ENCODE measurements around the gene INO80C. TPM values are rescaled to one million over a fixed set of nuclear protein-coding genes. Genes with fewer than 3 reads are reported as not detected.

INO80C gene
- total RNA-seq, 1 experiment from 2014 or later: 7.3 TPM

DNA sequence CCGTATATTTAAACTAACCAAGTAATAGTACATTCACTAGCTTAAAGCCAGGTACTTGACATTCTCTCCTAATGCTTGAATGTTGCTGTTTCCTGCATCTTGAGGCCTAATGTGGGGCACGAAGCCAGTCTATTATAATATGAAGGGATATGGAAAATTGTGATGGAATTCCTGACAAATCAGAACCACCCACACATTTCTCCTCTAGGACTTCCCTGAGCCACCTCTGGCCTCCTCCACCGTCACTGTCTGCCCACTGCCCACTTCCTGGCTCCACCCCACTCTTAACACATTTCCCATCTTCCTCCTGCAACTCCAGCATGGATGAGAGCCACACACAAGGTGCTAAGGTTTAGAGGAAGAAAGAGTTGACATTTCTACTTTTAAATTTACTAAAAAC lies 19.0 kb upstream of the INO80C start:
- no peaks in the 10 kb centered on the region for H3K4me1 ChIP-seq
- DNase-seq: no peak
- H3K9me3 ChIP-seq (replicated peaks): no peaks in the 10 kb centered on the region
- H3K27me3 ChIP-seq: no peaks in the 10 kb centered on the region
- H3K27ac ChIP-seq: no peak overlapping the region
- H3K36me3 ChIP-seq: no peaks in the 10 kb centered on the region
- no peak overlapping the region for H3K4me3 ChIP-seq

DNA sequence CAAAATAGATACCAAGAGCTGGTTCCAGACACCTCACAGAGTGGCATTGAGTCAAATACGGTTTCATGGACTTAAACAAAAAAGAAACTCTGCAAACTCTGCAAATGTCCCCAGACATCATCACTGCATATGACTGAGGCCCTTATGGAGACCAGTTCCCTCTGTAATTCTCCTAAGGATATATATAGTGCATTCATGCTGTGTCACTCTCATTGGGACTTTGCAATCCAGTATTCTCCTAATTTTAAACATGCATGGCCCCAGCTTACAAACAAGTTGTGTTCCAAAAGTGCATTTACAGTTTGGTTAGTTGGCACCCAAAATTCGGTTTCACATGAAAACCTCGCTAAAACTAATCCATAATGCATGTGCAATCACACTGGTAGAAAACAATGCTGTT lies 18.6 kb upstream of the INO80C start:
- no peak overlapping the region for H3K4me3 ChIP-seq
- H3K27ac ChIP-seq: no peak overlapping the region
- H3K4me1 ChIP-seq: no peaks in the 10 kb centered on the region
- no peaks in the 10 kb centered on the region for H3K9me3 ChIP-seq (replicated peaks)
- no peaks in the 10 kb centered on the region for H3K27me3 ChIP-seq
- H3K36me3 ChIP-seq: no peaks in the 10 kb centered on the region
- DNase-seq: no peak

DNA sequence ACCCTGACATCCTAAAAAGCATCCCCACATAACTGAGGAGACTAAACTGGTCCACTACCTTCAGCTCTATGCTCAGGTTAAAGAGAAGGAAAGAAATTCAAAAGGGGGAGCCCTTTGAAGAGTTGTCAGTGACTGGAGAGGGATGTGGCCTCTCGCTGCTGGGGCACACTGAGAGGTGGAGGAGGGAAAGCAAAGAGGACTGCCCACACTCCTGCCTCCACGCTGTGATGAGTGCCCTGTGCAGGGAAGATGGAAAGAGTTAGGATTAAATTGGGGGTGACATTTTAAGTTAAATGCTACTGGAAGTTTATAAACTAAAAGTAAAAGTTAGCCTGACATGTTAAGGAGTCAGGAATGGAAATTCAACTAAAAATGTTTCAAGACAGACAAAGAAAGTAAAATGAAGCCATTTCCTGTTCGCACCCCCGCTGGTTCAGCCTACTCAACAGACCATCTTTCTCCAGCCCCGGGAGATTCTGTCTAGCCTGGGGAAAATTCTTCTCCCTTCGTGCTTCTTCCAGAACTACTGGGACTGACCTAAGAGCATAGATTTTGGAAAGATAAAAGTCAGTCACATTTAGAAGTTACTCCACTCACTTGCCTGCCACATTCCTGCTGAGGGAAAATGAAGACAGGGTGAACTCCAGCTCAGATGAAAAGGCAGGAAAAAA lies 17.8 kb upstream of the INO80C start:
- DNase-seq: no peak
- Histone ChIP-seq H3K27ac (no peak overlapping the region), H3K27me3 (no peaks in the 10 kb centered on the region), H3K9me3 (replicated peaks) (no peaks in the 10 kb centered on the region), H3K4me3 (no peak overlapping the region), H3K4me1 (no peaks in the 10 kb centered on the region), H3K36me3 (no peaks in the 10 kb centered on the region)

GRCh38 chr18:35514752-35515459 lies 17.1 kb upstream of the INO80C start:
- Histone ChIP-seq H3K27ac (no peak overlapping the region), H3K9me3 (replicated peaks) (no peaks in the 10 kb centered on the region), H3K27me3 (no peaks in the 10 kb centered on the region), H3K4me1 (no peaks in the 10 kb centered on the region), H3K4me3 (no peak overlapping the region), H3K36me3 (no peaks in the 10 kb centered on the region)
- DNase-seq: no peak

- H3K4me3 ChIP-seq: no peak overlapping the region
- no peaks in the 10 kb centered on the region for H3K27me3 ChIP-seq
- H3K27ac ChIP-seq: no peak overlapping the region
- no peaks in the 10 kb centered on the region for H3K4me1 ChIP-seq
- no peak for DNase-seq
- H3K36me3 ChIP-seq: no peaks in the 10 kb centered on the region
- H3K9me3 ChIP-seq (replicated peaks): no peaks in the 10 kb centered on the region
Observed at GRCh38 chr18:35514283-35514682, 16.5 kb upstream of the INO80C start.

GRCh38 chr18:35513181-35513936 lies 15.6 kb upstream of the INO80C start:
- H3K27ac ChIP-seq: no peak overlapping the region
- H3K9me3 ChIP-seq (replicated peaks): no peaks in the 10 kb centered on the region
- H3K27me3 ChIP-seq: no peaks in the 10 kb centered on the region
- H3K36me3 ChIP-seq: no peaks in the 10 kb centered on the region
- DNase-seq: peak; percentile 6 to 22
- H3K4me1 ChIP-seq: no peaks in the 10 kb centered on the region
- H3K4me3 ChIP-seq: no peak overlapping the region

DNA sequence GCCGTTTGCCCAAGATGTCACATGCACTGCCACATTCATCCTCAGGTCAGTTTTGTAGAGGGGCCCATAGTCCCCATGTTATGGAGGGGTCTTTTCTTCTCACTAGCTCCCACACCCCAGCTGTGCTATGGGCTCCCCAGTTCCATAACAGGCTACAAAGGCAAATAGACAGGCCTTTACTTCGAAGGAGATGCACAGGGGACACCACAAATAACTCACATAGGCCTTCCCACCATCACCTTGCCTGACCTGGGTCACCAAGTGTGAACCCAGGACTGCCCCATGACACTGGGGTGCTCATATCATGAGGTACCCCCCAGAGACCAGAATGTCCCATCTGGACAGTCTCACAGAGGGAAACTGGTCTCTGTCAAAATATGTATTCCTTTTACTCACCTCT lies 15.0 kb upstream of the INO80C start:
- H3K4me1 ChIP-seq: no peaks in the 10 kb centered on the region
- no peaks in the 10 kb centered on the region for H3K36me3 ChIP-seq
- no peak overlapping the region for H3K27ac ChIP-seq
- no peaks in the 10 kb centered on the region for H3K27me3 ChIP-seq
- no peak for DNase-seq
- H3K4me3 ChIP-seq: no peak overlapping the region
- H3K9me3 ChIP-seq (replicated peaks): no peaks in the 10 kb centered on the region

- no peaks in the 10 kb centered on the region for H3K4me1 ChIP-seq
- H3K4me3 ChIP-seq: no peak overlapping the region
- no peak overlapping the region for H3K27ac ChIP-seq
- no peaks in the 10 kb centered on the region for H3K9me3 ChIP-seq (replicated peaks)
- H3K27me3 ChIP-seq: no peaks in the 10 kb centered on the region
- no peak for DNase-seq
- H3K36me3 ChIP-seq: no peaks in the 10 kb centered on the region
Observed at GRCh38 chr18:35511833-35512232, 14.1 kb upstream of the INO80C start.

GRCh38 chr18:35511428-35511827 lies 13.7 kb upstream of the INO80C start:
- H3K9me3 ChIP-seq (replicated peaks): no peaks in the 10 kb centered on the region
- no peak for DNase-seq
- H3K27ac ChIP-seq: no peak overlapping the region
- no peaks in the 10 kb centered on the region for H3K4me1 ChIP-seq
- H3K36me3 ChIP-seq: no peaks in the 10 kb centered on the region
- H3K27me3 ChIP-seq: no peaks in the 10 kb centered on the region
- no peak overlapping the region for H3K4me3 ChIP-seq

DNA sequence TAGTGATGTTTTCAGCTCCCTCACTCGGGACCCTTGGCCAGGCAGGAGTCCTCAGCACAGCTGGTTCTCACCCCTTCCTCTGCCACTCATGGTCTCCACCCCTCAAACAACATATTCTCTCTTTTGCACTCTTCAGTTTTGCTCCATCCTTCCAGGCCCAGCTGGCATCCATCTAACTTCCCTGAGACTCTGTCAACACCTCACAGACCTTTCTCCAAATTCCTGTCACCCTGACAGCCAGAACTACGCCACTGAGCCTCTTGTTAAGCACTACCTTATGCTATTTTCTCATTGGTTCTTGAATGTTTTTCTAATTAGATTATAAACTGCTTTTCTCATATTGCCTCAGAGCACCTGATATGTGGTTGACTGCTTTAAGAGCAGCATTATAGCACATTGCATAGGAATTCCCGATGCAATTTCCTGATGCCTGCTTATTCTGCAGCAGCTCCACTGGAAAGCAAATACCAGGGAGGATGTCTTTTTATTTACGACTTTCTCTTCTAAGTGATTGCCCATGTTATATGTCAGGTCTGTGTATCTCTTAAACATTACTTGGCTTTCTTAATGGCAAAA lies 12.4 kb upstream of the INO80C start:
- no peaks in the 10 kb centered on the region for H3K36me3 ChIP-seq
- DNase-seq: no peak
- H3K4me1 ChIP-seq: no peaks in the 10 kb centered on the region
- no peaks in the 10 kb centered on the region for H3K27me3 ChIP-seq
- no peak overlapping the region for H3K4me3 ChIP-seq
- no peak overlapping the region for H3K27ac ChIP-seq
- H3K9me3 ChIP-seq (replicated peaks): no peaks in the 10 kb centered on the region

GRCh38 chr18:35508746-35509338 lies 11.1 kb upstream of the INO80C start:
- Histone ChIP-seq H3K27ac (no peak overlapping the region), H3K4me1 (no peaks in the 10 kb centered on the region), H3K4me3 (no peak overlapping the region), H3K27me3 (no peaks in the 10 kb centered on the region), H3K36me3 (no peaks in the 10 kb centered on the region), H3K9me3 (replicated peaks) (no peaks in the 10 kb centered on the region)
- DNase-seq: no peak

- Histone ChIP-seq H3K36me3 (no peaks in the 10 kb centered on the region), H3K4me1 (no peaks in the 10 kb centered on the region)
- DNase-seq: no peak
Observed at GRCh38 chr18:35508030-35508429, 10.3 kb upstream of the INO80C start.

GRCh38 chr18:35507623-35508022 lies 9.9 kb upstream of the INO80C start:
- H3K27ac ChIP-seq: no peak overlapping the region
- no peaks in the 10 kb centered on the region for H3K27me3 ChIP-seq
- no peaks in the 10 kb centered on the region for H3K36me3 ChIP-seq
- no peaks in the 10 kb centered on the region for H3K4me1 ChIP-seq
- no peaks in the 10 kb centered on the region for H3K9me3 ChIP-seq (replicated peaks)
- DNase-seq: no peak
- H3K4me3 ChIP-seq: no peak overlapping the region

More at GRCh38 chr18:35508030-35508429, 10.3 kb upstream of the INO80C start:
- H3K4me3 ChIP-seq: no peak overlapping the region
- H3K27ac ChIP-seq: no peak overlapping the region
- H3K27me3 ChIP-seq: no peaks in the 10 kb centered on the region
- H3K9me3 ChIP-seq (replicated peaks): no peaks in the 10 kb centered on the region

GRCh38 chr18:35507192-35507591 lies 9.4 kb upstream of the INO80C start:
- DNase-seq: no peak
- Histone ChIP-seq H3K4me3 (no peak overlapping the region), H3K36me3 (no peaks in the 10 kb centered on the region), H3K9me3 (replicated peaks) (no peaks in the 10 kb centered on the region), H3K4me1 (no peaks in the 10 kb centered on the region), H3K27me3 (no peaks in the 10 kb centered on the region), H3K27ac (no peak overlapping the region)
